PC-3 (cell line): Measurements from ENCODE around the gene BCAS3. TPM values are rescaled to one million over a fixed set of nuclear protein-coding genes. Genes with fewer than 3 reads are reported as not detected.

ENCODE experiments used
- ATAC-seq: fragments of 200-7000 bp; cut with Tn5 transposase; 2 replicates; pipeline ENCODE4 v1.9.1; 2020; ENCODE audit warnings: mild to moderate bottlenecking, moderate library complexity
- BruUV-seq: library from RNA; stranded (reverse); fragments of 400-500 nt; replicated peaks from 2 replicates; lab custom pipeline; 2021; lab: Mats Ljungman, UMichigan
- CTCF ChIA-PET: fragments of 300-600 bp; sonication (Branson Sonifier 250); formaldehyde crosslinking; loops from one replicate; lab custom pipeline; 2022; ENCODE audit warnings: antibody characterized with exemption; lab: Charles Lee
- POLR2A ChIA-PET: fragments of 300-600 bp; sonication (Branson Sonifier 250); formaldehyde crosslinking; loops from one replicate; lab custom pipeline; 2022; ENCODE audit warnings: antibody characterized with exemption; ENCODE audit not compliant: unreplicated experiment; lab: Charles Lee
- DNase-seq: peaks from one replicate; pipeline ENCODE4 v3.0.0-alpha.2; 2015
- H2AFZ ChIP-seq: fragments of 300-600 bp; sonication (generic); 2 replicates; pipeline ENCODE4 v1.6.0; 2016; ENCODE audit warnings: antibody characterized with exemption, low read length
- H3F3A ChIP-seq: fragments of 300-600 bp; sonication (generic); one replicate; pipeline ENCODE4 v1.6.0; 2017; ENCODE audit warnings: antibody characterized with exemption, low read length, control low read depth, mild to moderate bottlenecking; ENCODE audit not compliant: unreplicated experiment
- H3K27ac ChIP-seq: fragments of 300-600 bp; sonication (generic); 2 replicates; pipeline ENCODE4 v1.5.1; 2016; ENCODE audit warnings: mild to moderate bottlenecking, low read length
- H3K27me3 ChIP-seq: fragments of 300-600 bp; sonication (generic); 2 replicates; pipeline ENCODE4 v1.6.1; 2016; ENCODE audit warnings: low read length, mixed read lengths
- H3K36me3 ChIP-seq: fragments of 300-600 bp; sonication (generic); 2 replicates; pipeline ENCODE4 v1.6.1; 2016; ENCODE audit warnings: low read depth, mixed run types, low read length, mixed read lengths
- H3K4me1 ChIP-seq: fragments of 300-600 bp; sonication (generic); 2 replicates; pipeline ENCODE4 v1.5.1; 2016; ENCODE audit warnings: low read length; ENCODE audit not compliant: insufficient read depth
- H3K4me2 ChIP-seq: fragments of 300-600 bp; sonication (generic); 2 replicates; pipeline ENCODE4 v1.6.0; 2016; ENCODE audit warnings: low read length
- H3K4me3 ChIP-seq: fragments of 300-600 bp; sonication (generic); 2 replicates; pipeline ENCODE4 v1.5.1; 2016; ENCODE audit warnings: mild to moderate bottlenecking, low read length, mixed read lengths
- H3K79me2 ChIP-seq: fragments of 300-600 bp; sonication (generic); 2 replicates; pipeline ENCODE4 v1.6.1; 2017; ENCODE audit warnings: low read length, mixed read lengths
- H3K9ac ChIP-seq: fragments of 300-600 bp; sonication (generic); 2 replicates; pipeline ENCODE4 v1.6.0; 2016; ENCODE audit warnings: mild to moderate bottlenecking, low read length
- H3K9me2 ChIP-seq: fragments of 300-600 bp; sonication (generic); replicated peaks from 2 replicates; pipeline ENCODE4 v1.6.1; 2016; ENCODE audit warnings: mixed run types, low read length, mixed read lengths
- H3K9me3 ChIP-seq: fragments of 300-600 bp; sonication (generic); 2 replicates; pipeline ENCODE4 v1.6.1; 2016; ENCODE audit warnings: low read length, mixed read lengths
- H4K20me1 ChIP-seq: fragments of 300-600 bp; sonication (generic); 2 replicates; pipeline ENCODE4 v1.6.1; 2016; ENCODE audit warnings: low read length, mixed read lengths
- CTCF ChIP-seq: fragments of 300-600 bp; sonication (generic); conservative IDR thresholded peaks from 2 replicates; pipeline ENCODE4 v1.5.1; 2017; ENCODE audit warnings: antibody characterized with exemption, low read depth, mild to moderate bottlenecking, low read length
- EZH2 ChIP-seq: fragments of 300-600 bp; sonication (generic); IDR thresholded peaks from one replicate; pipeline ENCODE4 v1.6.1; 2017; ENCODE audit warnings: antibody characterized with exemption, mild to moderate bottlenecking, low read length; ENCODE audit not compliant: unreplicated experiment
- EZH2phosphoT487 ChIP-seq: fragments of 300-600 bp; sonication (generic); IDR thresholded peaks from 2 replicates; pipeline ENCODE4 v1.6.1; 2018; ENCODE audit warnings: mild to moderate bottlenecking, antibody characterized with exemption, low read length, borderline replicate concordance
- intact Hi-C: fragments of 100-400 bp; cut with micrococcal nuclease; formaldehyde crosslinking; loops from 2 replicates; pipeline ENCODE4 v1.9.0; 2023
- total RNA-seq: library from RNA; depleted of rRNA; stranded (reverse); fragments of >200 nt; gene quantifications from 2 replicates; pipeline ENCODE4 v1.2.3, GENCODE V29; 2014

The BCAS3 gene
- total RNA-seq, 1 experiment from 2014 or later, result 25.9 TPM

- H4K20me1 ChIP-seq, result no peaks in the 10 kb centered on the region
- no peak for ATAC-seq
- H3K4me1 ChIP-seq, result no peaks in the 10 kb centered on the region
- ChIA-PET POLR2A (no interaction called here), CTCF (no interaction called here)
- no peak overlapping the region for H3K4me3 ChIP-seq
- H3K27ac ChIP-seq, result no peak overlapping the region
- BruUV-seq, result no TSS peak
- no peaks in the 10 kb centered on the region for H3K79me2 ChIP-seq
- intact Hi-C loops, result no loop called here
- no peak overlapping the region for H3K4me2 ChIP-seq
- no peaks in the 10 kb centered on the region for H3K9me2 ChIP-seq
- DNase-seq, result no peak
- no peak overlapping the region for H2AFZ ChIP-seq
- H3K9me3 ChIP-seq, result no peaks in the 10 kb centered on the region
- H3K27me3 ChIP-seq, result no peaks in the 10 kb centered on the region
- no peak for TF ChIP-seq CTCF
- no peak for TF ChIP-seq EZH2phosphoT487
- TF ChIP-seq EZH2, result no peak
- H3K36me3 ChIP-seq, result no peaks in the 10 kb centered on the region
- no peak overlapping the region for H3K9ac ChIP-seq
- H3F3A ChIP-seq, result no peaks in the 10 kb centered on the region
These were observed 602.7 kb downstream of the BCAS3 start for GRCh38 chr17:61280338-61280737.

GRCh38 chr17:61280851-61281250 is 603.2 kb downstream of the BCAS3 start:
- Histone ChIP-seq H3K27ac (no peak overlapping the region), H3K4me3 (no peak overlapping the region), H3K9me3 (no peaks in the 10 kb centered on the region), H3K4me1 (no peaks in the 10 kb centered on the region), H3K79me2 (no peaks in the 10 kb centered on the region), H3K36me3 (no peaks in the 10 kb centered on the region), H3K9ac (no peak overlapping the region), H2AFZ (no peak overlapping the region), H4K20me1 (no peaks in the 10 kb centered on the region), H3K4me2 (no peak overlapping the region), H3K9me2 (no peaks in the 10 kb centered on the region), H3F3A (no peaks in the 10 kb centered on the region), H3K27me3 (no peaks in the 10 kb centered on the region)
- intact Hi-C loops, result no loop called here
- ChIA-PET POLR2A (no interaction called here), CTCF (interaction anchor here (0.6 kb wide), 1 partner anchor 560 kb away, joined by 3 read pairs; no protein-coding TSS in a partner anchor)
- no TSS peak for BruUV-seq
- TF ChIP-seq EZH2phosphoT487 (no peak), CTCF (no peak), EZH2 (no peak)
- DNase-seq, result no peak
- ATAC-seq, result no peak

- Histone ChIP-seq H3K9me2 (no peaks in the 10 kb centered on the region), H3K4me3 (no peak overlapping the region), H4K20me1 (no peaks in the 10 kb centered on the region), H3K27ac (no peak overlapping the region), H3F3A (no peaks in the 10 kb centered on the region), H3K36me3 (no peaks in the 10 kb centered on the region), H3K27me3 (no peaks in the 10 kb centered on the region), H3K9me3 (no peaks in the 10 kb centered on the region), H3K9ac (no peak overlapping the region), H3K4me1 (no peaks in the 10 kb centered on the region), H3K79me2 (no peaks in the 10 kb centered on the region), H2AFZ (no peak overlapping the region), H3K4me2 (no peak overlapping the region)
- no peak for ATAC-seq
- CTCF ChIA-PET, result interaction anchor here (0.5 kb wide), 1 partner anchor 200 kb away, joined by 3 read pairs; no protein-coding TSS in a partner anchor
- TF ChIP-seq EZH2phosphoT487, result no peak
- TF ChIP-seq CTCF, result no peak
- no peak for TF ChIP-seq EZH2
- POLR2A ChIA-PET, result no interaction called here
- no peak for DNase-seq
- no TSS peak for BruUV-seq
- intact Hi-C loops, result no loop called here
These were observed 604.7 kb downstream of the BCAS3 start for GRCh38 chr17:61282377-61282776.
